ENCODE measurements around the gene C8A. TPM values are rescaled to one million over a fixed set of nuclear protein-coding genes. Genes with fewer than 3 reads are reported as not detected.

The C8A gene
- total RNA-seq, 2 donors from 2014 or later = not detected

- intact Hi-C loops (cut with DNase I) = no loop called here
- no peak for DNase-seq (ENCODE audit: low spot score)
Measured at GRCh38 chr1:56872597-56872996, 18.0 kb downstream of the C8A start.

- no peak for DNase-seq (ENCODE audit: low spot score)
- intact Hi-C loops (cut with DNase I) = no loop called here
Measured at GRCh38 chr1:56873213-56873612, 18.6 kb downstream of the C8A start.

DNA sequence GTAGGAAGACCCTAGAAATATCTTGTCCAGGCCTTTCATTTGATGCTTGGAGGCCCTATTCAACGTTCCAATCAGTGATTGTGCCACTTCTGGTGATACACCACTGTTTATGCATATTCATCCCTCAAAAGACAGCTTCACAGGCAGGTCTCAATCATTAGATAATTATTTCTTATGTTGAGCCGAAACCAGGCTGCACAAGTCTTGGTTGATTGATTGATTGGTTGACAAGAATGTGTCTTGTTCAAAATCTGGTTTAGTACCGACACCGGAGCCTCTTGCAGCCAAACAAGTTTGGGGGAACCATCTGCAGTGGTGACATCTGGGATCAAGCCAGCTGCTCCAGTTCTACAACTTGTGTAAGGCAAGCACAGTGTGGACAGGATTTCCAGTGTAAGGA, 20.1 kb downstream of the C8A start:
- DNase-seq (ENCODE audit: low spot score) = no peak
- intact Hi-C loops (cut with DNase I) = no loop called here

- intact Hi-C loops (cut with DNase I) = no loop called here
- DNase-seq (ENCODE audit: low spot score) = no peak
Measured at GRCh38 chr1:56877973-56878372, 23.4 kb downstream of the C8A start.

- DNase-seq (ENCODE audit: low spot score) = no peak
- intact Hi-C loops (cut with DNase I) = no loop called here
Measured at GRCh38 chr1:56880774-56881173, 26.2 kb downstream of the C8A start.

DNA sequence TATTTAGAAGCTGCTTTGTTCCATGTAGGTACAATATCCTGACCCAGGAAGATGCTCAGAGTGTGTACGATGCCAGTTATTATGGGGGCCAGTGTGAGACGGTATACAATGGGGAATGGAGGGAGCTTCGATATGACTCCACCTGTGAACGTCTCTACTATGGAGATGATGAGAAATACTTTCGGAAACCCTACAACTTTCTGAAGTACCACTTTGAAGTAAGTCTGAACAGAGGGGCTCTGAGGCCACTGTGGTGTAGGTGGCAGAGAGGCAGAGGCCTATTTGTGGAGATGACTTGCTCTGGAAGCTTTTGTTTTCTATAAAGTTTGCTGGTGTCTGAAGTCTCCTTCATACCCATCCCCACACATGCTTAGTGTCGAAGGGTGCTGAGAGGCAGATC, 26.8 kb downstream of the C8A start:
- no peak for DNase-seq (ENCODE audit: low spot score)
- intact Hi-C loops (cut with DNase I) = no loop called here

DNA sequence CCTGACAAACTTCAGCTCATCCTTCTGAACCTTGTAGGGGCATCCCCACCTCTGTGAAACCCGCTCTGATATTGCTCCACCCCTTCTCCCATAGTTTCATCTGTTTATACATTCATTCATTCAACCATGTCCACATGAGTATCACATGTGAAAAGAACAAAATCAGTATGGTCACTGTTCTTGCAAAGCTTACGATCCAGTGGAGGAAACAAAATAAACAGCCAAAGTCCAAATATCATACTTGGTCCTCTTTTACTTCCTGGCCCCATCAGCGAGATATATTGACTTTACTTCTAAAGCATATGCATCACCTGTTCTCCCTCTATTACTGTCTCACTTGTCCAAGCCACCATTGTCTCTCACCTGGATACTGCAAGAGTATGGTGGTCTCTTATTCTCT, 35.6 kb downstream of the C8A start:
- no peak for DNase-seq (ENCODE audit: low spot score)

DNA sequence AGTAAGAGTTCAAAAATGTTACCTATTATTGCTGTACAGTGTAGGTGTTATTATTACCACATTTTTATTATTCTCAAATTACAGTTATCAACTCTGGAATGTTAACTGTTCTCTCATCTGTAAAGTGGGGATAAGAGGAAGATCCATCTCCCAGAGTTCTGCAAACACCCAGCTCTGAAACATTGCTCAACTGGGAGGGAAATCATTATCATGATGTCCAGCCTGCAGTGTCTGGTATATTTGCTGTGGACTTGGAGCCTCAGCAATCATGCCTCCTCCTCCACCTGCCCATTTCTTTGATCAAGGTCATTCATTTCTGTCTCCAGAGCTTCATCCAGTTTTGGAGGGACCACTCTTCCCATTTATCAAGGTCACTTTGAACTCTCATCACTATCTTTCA, 39.4 kb downstream of the C8A start:
- DNase-seq (ENCODE audit: low spot score) = no peak
- intact Hi-C loops (cut with DNase I) = no loop called here

More for the DNA sequence above, 35.6 kb downstream of the C8A start:
- intact Hi-C loops (cut with DNase I) = no loop called here

GRCh38 chr1:56897150-56898004, 42.8 kb downstream of the C8A start:
- intact Hi-C loops (cut with DNase I) = no loop called here
- no peak for DNase-seq (ENCODE audit: low spot score)

DNA sequence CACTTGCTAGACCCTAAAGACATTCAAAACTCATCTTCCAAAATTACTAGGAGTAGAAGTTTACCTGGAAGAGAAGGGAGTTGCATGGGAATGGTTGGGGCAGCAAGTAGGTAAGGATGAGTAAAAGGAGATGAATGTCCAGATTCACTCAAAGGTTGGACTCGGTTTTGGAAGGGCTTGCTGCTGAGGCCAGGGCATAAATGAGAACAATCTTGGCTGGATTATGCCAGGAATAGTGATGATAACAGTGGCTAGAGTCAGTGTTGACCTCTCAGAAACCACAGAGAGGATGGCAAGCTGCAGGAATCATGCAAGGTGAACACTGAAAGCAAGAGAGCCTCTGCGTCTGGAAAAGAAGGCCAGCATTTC, 43.4 kb downstream of the C8A start:
- intact Hi-C loops (cut with DNase I) = no loop called here
- DNase-seq (ENCODE audit: low spot score) = no peak

- intact Hi-C loops (cut with DNase I) = no loop called here
Measured at GRCh38 chr1:56898879-56899278, 44.3 kb downstream of the C8A start.

DNA sequence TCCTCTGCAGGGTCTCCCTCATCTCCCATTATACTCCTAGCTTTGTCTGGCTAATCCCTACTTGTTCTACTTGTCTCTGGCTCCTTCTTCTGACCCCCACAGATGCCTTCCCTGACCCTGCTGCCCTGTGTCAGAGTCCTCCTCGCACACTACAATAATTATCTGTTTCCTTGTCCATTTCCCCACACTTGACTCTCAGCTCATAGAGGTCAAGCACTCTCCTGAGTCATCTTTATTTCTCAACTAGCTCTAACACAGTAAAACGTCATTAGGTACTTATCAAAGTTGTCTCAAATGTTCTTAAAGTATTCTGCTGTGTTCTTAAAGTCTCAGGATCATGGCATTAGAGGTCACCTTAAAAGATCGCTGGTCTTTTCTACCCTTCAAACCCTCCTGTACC, 47.1 kb downstream of the C8A start:
- intact Hi-C loops (cut with DNase I) = no loop called here

More at GRCh38 chr1:56898879-56899278, 44.3 kb downstream of the C8A start:
- DNase-seq (ENCODE audit: low spot score) = no peak

GRCh38 chr1:56903778-56904177, 49.2 kb downstream of the C8A start:
- intact Hi-C loops (cut with DNase I) = no loop called here
- DNase-seq (ENCODE audit: low spot score) = no peak

More for the DNA sequence above, 47.1 kb downstream of the C8A start:
- no peak for DNase-seq (ENCODE audit: low spot score)

DNA sequence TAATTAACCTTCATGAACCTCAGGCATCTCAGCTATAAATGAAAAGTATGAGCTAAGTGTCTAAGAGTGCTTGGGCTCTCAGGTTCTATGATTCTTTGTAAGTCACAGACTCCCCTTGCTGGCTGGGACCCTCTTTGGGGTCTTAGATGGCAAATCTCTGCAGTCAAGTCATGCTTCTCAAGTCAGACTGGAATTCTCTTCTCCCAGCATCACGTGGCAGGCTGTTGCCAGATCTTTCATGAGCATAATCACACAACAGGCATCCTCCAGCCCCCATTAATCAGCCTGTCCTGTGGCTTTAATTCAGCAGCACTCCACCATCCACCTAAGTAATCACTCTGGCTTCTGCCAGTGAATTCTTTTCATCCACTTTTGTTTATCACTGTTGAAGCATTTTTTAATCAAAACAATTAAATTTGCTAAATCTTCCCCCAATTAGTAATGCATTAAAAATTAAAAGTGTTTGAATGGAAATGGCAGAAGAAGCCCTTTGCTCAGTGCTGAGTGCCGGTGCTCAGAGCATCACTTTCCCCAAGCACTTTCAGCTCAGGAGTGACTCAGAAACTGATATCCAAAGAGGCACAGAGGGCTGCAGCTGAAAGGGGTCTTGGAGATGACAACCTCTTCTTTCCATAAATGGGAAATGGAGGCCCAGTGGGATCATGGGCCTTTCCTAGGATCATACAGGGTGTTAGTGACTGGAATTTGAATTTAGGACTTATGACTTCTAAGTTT, 50.2 kb downstream of the C8A start:
- no peak for DNase-seq (ENCODE audit: low spot score)
- intact Hi-C loops (cut with DNase I) = no loop called here

- DNase-seq (ENCODE audit: low spot score) = no peak
- intact Hi-C loops (cut with DNase I) = no loop called here
Measured at GRCh38 chr1:56905667-56906066, 51.1 kb downstream of the C8A start.

GRCh38 chr1:56908619-56909221, 54.1 kb downstream of the C8A start:
- DNase-seq (ENCODE audit: low spot score) = no peak
- intact Hi-C loops (cut with DNase I) = no loop called here

DNA sequence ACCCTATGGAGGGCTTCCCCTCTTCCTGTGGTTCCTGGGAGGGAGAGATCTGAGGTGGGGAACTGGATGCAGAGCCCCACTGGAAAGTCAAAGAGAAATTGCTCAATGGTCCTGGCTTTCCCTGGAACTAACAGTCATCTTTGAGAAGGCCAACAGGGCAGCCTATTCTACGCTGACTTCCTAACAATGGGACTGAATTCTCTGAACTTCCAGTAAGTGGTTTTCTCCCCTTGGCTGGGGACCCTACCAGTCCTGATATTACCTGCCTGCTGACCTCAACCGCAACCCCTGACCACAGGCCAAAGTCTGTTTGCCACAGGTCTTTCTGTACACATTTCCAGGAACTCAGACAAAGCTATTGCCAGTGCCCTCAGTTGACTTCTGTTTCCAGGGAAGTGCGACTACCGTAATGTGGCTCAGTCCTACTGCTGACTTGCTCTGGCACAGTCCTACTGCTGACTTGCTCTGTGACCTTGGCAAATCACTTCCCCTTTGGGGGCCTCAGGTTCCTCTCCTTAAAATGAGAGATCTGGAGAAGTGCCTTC, 55.9 kb downstream of the C8A start:
- intact Hi-C loops (cut with DNase I) = no loop called here
- no peak for DNase-seq (ENCODE audit: low spot score)

GRCh38 chr1:56911098-56911938, 56.7 kb downstream of the C8A start:
- no peak for DNase-seq (ENCODE audit: low spot score)
- intact Hi-C loops (cut with DNase I) = no loop called here

GRCh38 chr1:56912325-56912724, 57.7 kb downstream of the C8A start:
- DNase-seq (ENCODE audit: low spot score) = no peak
- intact Hi-C loops (cut with DNase I) = no loop called here

All from posterior vena cava (tissue), 2 donors.